Measurements from ENCODE around the gene RAF1.

DNA sequence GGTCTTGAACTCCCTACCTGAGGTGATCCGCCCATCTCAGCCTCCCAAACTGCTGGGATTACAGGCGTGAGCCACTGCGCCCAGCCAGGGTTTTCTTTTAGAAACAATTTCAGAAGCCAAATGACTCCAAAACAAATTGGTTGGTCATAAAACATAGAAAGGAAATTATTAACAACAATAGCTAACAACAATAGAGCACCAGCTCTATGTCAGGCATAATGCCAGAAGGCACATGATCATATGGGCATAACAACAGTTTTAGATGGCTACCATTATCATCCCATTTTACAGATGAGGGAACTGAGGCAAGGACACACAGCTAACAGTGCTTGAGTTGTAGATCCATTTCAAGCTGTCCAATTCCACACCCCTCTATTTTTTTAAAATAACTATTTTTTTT is 22.2 kb upstream of the RAF1 start:
- TF ChIP-seq, protein P1, sequence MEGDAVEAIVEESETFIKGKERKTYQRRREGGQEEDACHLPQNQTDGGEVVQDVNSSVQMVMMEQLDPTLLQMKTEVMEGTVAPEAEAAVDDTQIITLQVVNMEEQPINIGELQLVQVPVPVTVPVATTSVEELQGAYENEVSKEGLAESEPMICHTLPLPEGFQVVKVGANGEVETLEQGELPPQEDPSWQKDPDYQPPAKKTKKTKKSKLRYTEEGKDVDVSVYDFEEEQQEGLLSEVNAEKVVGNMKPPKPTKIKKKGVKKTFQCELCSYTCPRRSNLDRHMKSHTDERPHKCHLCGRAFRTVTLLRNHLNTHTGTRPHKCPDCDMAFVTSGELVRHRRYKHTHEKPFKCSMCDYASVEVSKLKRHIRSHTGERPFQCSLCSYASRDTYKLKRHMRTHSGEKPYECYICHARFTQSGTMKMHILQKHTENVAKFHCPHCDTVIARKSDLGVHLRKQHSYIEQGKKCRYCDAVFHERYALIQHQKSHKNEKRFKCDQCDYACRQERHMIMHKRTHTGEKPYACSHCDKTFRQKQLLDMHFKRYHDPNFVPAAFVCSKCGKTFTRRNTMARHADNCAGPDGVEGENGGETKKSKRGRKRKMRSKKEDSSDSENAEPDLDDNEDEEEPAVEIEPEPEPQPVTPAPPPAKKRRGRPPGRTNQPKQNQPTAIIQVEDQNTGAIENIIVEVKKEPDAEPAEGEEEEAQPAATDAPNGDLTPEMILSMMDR (IDR thresholded peaks at IDR 0.05) = no peak
- TF ChIP-seq POLR2AphosphoS5 (IDR thresholded peaks at IDR 0.05) (no peak), POLR2A (IDR thresholded peaks at IDR 0.05) (no peak)
